Psoas muscle (tissue), 8 donors: Measurements from ENCODE around the gene FADS3. TPM values are rescaled to one million over a fixed set of nuclear protein-coding genes. Genes with fewer than 3 reads are reported as not detected.

Experiments
- ATAC-seq, 4 donors: fragments of 200-7000 bp; cut with Tn5 transposase; one replicate each; pipeline ENCODE4 v1.9.1; 2020; ENCODE audit warnings: moderate library complexity in 3 of 4, mild to moderate bottlenecking in 2 of 4
- DNase-seq, 2 donors: peaks; one replicate each; pipeline ENCODE4 v3.0.0-alpha.2; 2020
- H3K27ac ChIP-seq: fragments of 200-600 bp; one replicate; pipeline ENCODE4 v1.8.0; 2022
- H3K27me3 ChIP-seq, 3 donors: fragments of 200-600 bp in 1 of 3; one replicate each; pipeline versions ENCODE4 v1.6.1 to v1.8.0; 2013 to 2022; ENCODE audit warnings: low read length in 2 of 3, mild to moderate bottlenecking in 2 of 3, moderate library complexity in 1 of 3; ENCODE audit not compliant: insufficient read depth in 3 of 3
- H3K36me3 ChIP-seq, 2 donors: fragments of 200-600 bp in 1 of 2; one replicate each; pipeline versions ENCODE4 v1.6.1 to v1.8.0; 2013 to 2022; ENCODE audit warnings: low read depth in 1 of 2, mild to moderate bottlenecking in 1 of 2, moderate library complexity in 1 of 2; ENCODE audit not compliant: insufficient read depth in 1 of 2
- H3K4me1 ChIP-seq: fragments of 200-600 bp; one replicate; pipeline ENCODE4 v1.8.0; 2022
- H3K4me3 ChIP-seq: fragments of 200-600 bp; one replicate; pipeline ENCODE4 v1.8.0; 2022; ENCODE audit warnings: mild to moderate bottlenecking
- H3K9me3 ChIP-seq: fragments of 200-600 bp; one replicate; pipeline ENCODE4 v1.8.0; 2022
- CTCF ChIP-seq: fragments of 200-600 bp; IDR thresholded peaks from one replicate; pipeline ENCODE4 v1.8.0; 2022; ENCODE audit warnings: antibody characterized with exemption
- WGBS, 3 donors: extraction: QIAGEN DNeasy Blood & Tissue Kit; methylation state at CpG; one replicate each; pipeline versions ENCODE4 v1.1.6 to v1.1.7; 2013; 5-methylcytosine and 5-hydroxymethylcytosine counted together
- intact Hi-C, 2 donors: fragments of 100-400 bp; cut with DNase I; formaldehyde crosslinking; loops; one replicate each; pipeline versions ENCODE4 v1.11.0 to v1.14.2; 2022
- polyA plus RNA-seq, 3 donors: library from polyadenylated mRNA; stranded (reverse); fragments of 200-250 nt; gene quantifications; one replicate each; pipeline ENCODE4 v1.2.3, GENCODE V29; 2013
- total RNA-seq, 4 donors: library from RNA; stranded (reverse); fragmentation: NEBNext Ultra II Directional in 2 of 4; extraction: Animal tissue kit (Norgen Biotek cat#: 25700) in 2 of 4; gene quantifications; one replicate each; pipeline versions ENCODE4 v1.2.1 to v1.2.4, GENCODE V29; 2021 to 2023
- donor health status: healthy with polysubstance abuse.
- donor health status: DM: no; HTN: no; CAD: no; lungs with moderate emphysema.
- donor health status: Bipolar disorder and iron deficiency.
- donor health status: healthy.
- donor health status: DM: yes; HTN: yes; CAD: no.
- donor health status: DM: no; HTN: no; CAD: no.
- donor health status: DM: no; HTN: no; CAD: no.
- donor health status: DM: yes; HTN: yes; CAD: no.

Gene FADS3
- total and polyA plus RNA-seq, 7 donors = 26.5 to 392 (median 53.9) TPM

GRCh38 chr11:61901397-61901796 is 10.1 kb upstream of the FADS3 start:
- Histone ChIP-seq H3K27ac (no peak overlapping the region), H3K9me3 (no peaks in the 10 kb centered on the region), H3K27me3 (no peaks in the 10 kb centered on the region), H3K36me3 (peaks cover 0 to 21% of the 10 kb centered on the region in 2 donors), H3K4me1 (no peaks in the 10 kb centered on the region), H3K4me3 (no peak overlapping the region)
- intact Hi-C loops = no loop called here
- DNase-seq (no peak), ATAC-seq (no peak)
- WGBS, 3 donors = 86 to 90% (median 88%) methylated on average over 10 of the region's 10 CpGs
- no peak for TF ChIP-seq CTCF

DNA sequence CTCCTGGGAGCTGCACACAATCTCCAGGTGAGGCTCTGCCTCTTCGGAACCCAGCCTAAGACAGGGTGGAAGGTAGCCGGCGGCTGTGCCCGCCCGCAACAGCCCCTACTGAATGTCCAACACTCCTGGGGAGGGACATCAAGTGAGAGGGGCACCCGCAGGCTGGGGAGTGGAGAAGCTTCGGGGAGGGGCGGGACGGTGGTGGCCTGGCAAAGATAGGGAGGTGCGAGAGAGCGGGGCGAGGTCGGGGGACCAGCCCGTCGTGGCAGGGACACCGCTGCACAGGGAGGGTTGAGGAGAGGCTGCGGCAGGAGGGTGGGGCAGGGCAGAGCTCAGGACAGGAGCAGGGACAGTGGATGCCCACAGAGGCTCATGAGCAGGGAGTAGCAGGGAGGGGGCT is 8.9 kb upstream of the FADS3 start:
- ATAC-seq (no peak), DNase-seq (no peak)
- intact Hi-C loops = no loop called here
- Histone ChIP-seq H3K27me3 (no peaks in the 10 kb centered on the region), H3K4me3 (no peak overlapping the region), H3K4me1 (no peaks in the 10 kb centered on the region), H3K36me3 (peaks cover 0 to 21% of the 10 kb centered on the region in 2 donors), H3K27ac (no peak overlapping the region), H3K9me3 (no peaks in the 10 kb centered on the region)
- 86 to 94% (median 89%) methylated on average over 17 of the region's 17 CpGs for WGBS, 3 donors
- TF ChIP-seq CTCF = no peak

DNA sequence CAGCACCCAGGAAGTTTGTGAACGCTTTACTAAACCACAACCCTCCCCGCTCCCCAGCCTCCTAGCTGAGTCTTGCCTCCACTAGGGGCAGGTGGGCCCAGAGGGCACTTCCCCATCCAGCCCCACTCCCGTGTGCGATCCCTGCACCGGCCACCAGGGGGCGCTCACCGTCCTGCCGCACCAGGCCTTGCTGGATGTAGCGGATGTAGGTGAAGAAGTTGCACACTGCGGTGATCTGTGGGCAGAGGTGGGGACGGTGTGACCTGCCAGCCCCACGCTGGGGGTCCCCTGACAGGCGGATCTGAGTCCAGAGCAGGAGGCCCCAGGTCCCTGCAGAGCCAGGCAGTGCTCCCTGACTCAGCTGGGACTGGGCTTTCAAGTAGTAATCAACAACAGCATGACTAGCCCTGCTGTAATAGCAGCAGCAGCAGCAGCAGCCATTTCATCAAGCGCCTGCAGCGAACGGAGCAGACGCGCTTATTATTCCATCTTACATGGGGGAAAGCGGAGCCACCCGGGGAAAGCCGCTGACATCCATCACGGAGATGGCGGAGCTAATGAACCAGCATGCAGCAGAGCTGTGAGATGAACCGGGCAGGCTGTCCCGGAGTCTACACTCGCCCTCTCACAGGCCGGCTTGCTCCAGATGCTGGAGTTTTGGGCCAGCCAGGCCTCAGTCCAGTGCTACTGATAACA is 7.9 kb upstream of the FADS3 start:
- DNase-seq (peak; percentile 83 to 93), ATAC-seq (peak; percentile 86 to 93 (median 90))
- Histone ChIP-seq H3K4me3 (no peak overlapping the region), H3K36me3 (peaks cover 0 to 17% of the 10 kb centered on the region in 2 donors), H3K27me3 (no peaks in the 10 kb centered on the region), H3K9me3 (no peaks in the 10 kb centered on the region), H3K27ac (no peak overlapping the region), H3K4me1 (no peaks in the 10 kb centered on the region)
- WGBS, 3 donors = 33 to 40% (median 39%) methylated on average over 27 of the region's 27 CpGs
- intact Hi-C loops = loop anchor here (1.0 to 5.0 kb wide), 7 partner anchors 48 to 210 kb away; partner anchors contain the start of genes FEN1 (in 1 of the 2) and TMEM258 (in 1 of the 2)
- TF ChIP-seq CTCF = peak; percentile 100

DNA sequence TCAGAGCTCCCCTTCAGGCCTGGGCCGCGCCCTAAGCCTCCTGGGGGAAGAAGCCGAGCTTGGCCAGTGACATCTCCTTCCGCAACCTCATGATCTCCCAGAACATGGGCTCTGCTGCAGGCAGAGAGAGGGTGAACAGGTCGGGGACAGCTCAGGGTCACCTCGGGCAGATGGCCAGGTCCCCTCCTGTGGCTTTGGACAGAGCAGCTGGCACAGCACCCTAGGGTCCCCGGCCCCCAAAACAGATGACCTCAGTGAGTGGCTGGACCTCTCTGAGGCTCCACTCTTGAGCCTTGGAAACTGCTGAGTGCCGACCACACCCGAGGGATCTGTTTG is 6.9 kb upstream of the FADS3 start:
- no peak for TF ChIP-seq CTCF
- intact Hi-C loops = loop anchor here (2.0 to 5.0 kb wide), 5 partner anchors 49 to 211 kb away; partner anchors contain the start of genes FEN1 (in 1 of the 2) and TMEM258 (in 1 of the 2)
- H3K27ac ChIP-seq = no peak overlapping the region
- H3K36me3 ChIP-seq = peaks cover 0 to 13% of the 10 kb centered on the region in 2 donors
- ATAC-seq (peak in 1 of 4 donors; percentile 7), DNase-seq (no peak)
- no peak overlapping the region for H3K4me3 ChIP-seq
- no peaks in the 10 kb centered on the region for H3K27me3 ChIP-seq
- no peaks in the 10 kb centered on the region for H3K9me3 ChIP-seq
- no peaks in the 10 kb centered on the region for H3K4me1 ChIP-seq
- WGBS, 3 donors = 77 to 83% (median 81%) methylated on average over 9 of the region's 9 CpGs
